HPDE6-E6E7 (cell line): ENCODE data around the gene IL17RB.

Experiments used
- DNase-seq: peaks from one replicate; pipeline ENCODE4 v3.0.0; 2011; ENCODE audit warnings: missing footprints; ENCODE audit errors: extremely low spot score

Gene IL17RB, protein sequence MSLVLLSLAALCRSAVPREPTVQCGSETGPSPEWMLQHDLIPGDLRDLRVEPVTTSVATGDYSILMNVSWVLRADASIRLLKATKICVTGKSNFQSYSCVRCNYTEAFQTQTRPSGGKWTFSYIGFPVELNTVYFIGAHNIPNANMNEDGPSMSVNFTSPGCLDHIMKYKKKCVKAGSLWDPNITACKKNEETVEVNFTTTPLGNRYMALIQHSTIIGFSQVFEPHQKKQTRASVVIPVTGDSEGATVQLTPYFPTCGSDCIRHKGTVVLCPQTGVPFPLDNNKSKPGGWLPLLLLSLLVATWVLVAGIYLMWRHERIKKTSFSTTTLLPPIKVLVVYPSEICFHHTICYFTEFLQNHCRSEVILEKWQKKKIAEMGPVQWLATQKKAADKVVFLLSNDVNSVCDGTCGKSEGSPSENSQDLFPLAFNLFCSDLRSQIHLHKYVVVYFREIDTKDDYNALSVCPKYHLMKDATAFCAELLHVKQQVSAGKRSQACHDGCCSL

DNA sequence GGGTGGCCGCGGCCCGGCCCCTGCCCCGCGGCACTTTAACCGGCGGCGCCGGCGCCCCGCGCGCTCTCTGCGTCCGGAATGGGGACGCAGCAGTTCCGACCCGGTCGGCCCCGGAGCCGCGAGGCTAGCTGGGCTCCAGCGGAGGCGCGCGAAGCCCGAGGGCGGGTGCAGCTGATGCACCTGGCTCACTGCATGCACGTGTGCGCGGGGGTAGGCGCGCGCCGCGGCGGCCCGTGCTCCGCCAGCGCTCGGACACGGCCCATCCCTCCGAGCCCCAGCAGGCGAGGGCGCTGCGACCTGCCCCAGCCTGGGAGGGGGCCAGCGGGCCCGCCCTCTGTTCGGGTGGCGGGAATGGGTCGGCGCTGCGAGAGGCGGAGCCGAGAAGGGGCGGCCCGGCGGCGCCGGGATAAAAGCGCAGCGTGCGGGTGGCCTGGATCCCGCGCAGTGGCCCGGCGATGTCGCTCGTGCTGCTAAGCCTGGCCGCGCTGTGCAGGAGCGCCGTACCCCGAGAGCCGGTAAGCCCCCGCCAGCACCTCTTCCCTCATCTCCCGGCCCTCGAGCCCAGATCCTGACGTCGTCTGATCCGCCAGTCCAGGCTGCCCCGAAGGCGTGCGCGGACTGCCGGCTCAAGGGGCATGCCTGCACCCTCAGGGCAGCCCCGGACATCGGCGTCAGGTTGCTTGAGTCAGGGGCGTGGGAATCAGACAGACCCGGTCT lies at the start of gene IL17RB, which contains the start of gene CHDH:
Gene IL17RB, plus strand, starts transcription at position 435 of the 717 bp plus-strand sequence. Its CDS starts 21 bp downstream, at position 456.
Gene CHDH, minus strand, starts transcription at position 286 of the 717 bp plus-strand sequence. CDS start 22,411 bp downstream, outside the sequence.
- peak; percentile 3 for DNase-seq

DNA sequence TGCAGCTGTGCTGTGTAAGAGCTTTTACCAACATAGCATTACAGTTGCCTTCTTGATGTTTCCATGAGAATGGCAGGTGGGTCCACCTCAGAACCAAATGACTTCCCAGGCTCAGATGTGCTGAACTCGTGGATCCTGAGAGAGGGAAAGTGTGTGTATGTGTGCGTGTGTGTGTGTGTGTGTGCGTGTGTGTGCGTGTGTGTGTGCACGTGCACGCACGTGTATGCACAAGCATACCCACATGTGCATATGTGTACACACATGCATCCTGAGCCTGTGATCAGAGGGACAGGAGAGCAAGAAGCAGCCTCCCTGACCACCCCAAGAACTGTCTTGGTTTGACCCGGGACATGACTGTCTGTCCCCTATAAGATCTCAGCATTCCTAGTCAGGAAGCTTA lies 48.2 kb upstream of the IL17RB start:
- DNase-seq = no peak

DNA sequence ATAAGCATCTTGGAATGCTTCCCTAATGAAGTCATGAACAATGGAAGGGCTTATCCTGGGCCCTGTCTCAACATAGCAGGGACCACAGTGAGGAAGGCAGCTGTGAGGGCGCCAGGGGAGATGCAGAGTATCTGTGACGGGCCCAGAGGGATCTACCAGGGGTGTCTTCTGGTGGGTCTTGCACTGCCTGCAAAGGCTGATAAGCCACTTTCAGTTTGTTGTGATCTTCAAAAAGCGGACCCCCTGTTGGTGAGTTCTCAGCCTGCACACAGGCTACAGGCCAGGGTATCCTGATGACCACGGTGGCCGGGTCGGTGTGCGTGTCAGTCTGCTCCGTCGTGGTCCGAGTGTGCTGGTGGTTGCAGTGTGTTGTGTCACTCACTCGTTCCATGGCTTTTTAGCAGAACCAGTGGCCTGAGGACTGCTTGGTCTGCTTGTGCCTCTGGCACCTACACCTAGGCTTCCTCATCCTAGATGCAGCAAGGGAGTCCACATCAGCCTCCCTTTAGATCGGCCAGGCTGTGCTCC lies 47.0 kb upstream of the IL17RB start:
- DNase-seq = no peak

DNA sequence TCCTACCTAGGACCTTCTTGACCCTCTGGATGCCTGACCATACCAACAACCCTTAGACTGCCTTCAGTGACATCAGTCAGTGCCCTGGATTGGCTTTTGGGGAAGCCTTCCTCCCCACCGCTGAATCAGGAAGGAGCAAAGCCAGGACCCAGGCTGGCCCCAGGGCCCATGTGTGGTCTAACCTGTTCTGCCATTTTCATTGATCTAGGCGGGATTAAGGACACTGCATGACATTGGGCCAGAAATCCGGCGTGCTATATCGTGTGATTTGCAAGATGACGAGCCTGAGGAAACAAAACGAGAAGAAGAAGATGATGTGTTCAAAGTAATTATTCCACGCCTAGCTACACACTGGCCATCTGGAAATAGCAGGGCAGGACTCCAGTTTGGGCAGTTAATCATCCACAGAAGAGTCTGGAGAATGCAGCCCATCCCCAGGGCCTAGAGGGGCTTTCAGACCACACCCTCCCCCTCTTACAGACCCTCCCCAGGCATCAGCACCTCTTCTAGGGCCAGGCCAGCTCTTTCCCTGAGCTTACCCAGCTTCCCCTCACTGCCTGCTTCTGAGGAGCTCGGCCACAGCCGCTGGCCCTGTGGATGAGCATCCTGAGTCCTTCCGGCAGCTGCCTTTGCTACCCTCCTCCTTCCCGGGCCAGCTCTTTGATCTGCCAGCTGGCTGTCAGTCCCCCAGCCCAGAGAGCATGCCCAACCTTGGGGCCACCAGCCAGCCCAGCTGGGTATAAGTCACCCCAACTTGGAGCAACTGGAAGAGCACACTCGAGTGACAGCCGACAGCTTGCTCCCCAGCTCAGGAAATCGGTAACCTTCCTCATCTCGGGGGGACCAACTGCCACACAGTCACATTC lies 46.1 kb upstream of the IL17RB start:
- no peak for DNase-seq

DNA sequence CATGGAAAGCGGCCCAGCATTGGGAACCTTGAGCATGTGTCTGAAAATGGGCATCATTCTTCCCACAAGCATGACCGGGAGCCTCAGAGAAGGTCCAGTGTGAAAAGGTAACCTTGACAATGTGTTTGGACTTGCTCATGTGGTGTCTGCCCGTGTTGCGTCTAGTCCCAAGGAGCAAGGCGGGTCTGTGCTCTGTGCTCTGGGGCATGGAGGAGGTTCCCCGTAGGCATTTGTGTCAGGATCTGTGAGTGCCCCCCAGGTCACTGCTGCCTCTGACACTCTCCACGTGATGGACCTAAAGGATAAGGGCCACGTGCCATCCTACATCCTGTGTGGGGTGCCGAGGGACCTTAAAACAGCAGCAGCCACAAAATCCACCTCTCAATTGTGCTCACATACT lies 45.0 kb upstream of the IL17RB start:
- DNase-seq = no peak

DNA sequence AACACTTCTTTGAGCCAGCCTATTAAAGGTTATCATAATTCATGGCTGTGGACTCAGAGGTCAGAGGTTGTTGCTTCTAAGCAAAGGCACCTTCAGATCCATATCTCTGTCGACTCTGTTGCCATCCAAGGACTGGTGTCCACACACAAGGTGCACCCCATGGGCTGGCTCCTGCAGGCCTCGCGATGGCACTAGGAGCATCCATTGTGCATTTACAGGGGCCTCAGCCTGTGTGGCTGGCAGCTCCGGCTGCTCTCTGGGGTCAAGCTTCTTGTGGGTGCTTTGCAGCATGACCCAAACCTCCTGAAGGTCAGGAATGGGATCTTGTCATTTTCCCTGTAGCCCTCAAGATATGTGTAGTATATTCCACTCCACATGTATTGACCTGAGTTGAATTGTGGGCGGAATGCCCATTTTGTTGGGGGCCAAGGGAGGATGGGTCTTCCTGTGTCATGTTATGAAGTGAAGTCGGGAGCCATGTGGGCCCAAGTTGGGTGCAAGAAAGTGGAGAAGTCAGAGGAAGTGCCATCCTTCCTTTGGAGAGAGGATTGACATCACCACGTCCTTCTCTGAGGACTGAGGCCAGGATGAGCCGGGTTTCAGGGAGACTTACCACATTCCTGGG lies 44.0 kb upstream of the IL17RB start:
- DNase-seq = no peak

DNA sequence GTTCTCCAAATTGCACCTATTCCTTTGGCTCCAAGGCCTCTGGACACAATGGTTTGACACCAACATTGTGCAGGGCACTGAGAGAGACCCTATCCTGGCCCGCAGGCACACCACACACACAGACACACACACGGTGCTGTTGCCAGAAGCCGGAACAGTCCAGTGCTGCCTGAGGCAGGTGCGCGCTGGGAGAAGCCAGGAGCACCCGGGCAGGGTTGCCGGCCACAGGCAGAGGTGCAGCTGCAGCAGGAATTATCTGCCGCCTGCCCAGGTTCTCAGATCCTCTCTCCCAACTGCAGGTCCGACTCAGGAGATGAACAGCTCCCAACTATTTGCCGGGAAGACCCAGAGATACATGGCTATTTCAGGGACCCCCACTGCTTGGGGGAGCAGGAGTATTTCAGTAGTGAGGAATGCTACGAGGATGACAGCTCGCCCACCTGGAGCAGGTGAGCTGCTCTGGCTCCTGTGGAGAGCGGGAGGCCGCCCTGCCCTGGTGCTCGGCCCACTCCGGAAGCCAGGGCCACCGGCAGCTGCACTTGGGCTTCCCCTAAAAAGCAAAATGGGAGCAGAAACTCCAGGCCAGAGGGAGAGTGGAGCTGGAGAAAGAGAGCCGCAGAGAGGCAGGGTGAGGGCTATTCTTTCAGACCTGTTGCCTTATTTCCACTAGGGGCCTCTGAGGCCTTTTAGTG lies 43.1 kb upstream of the IL17RB start:
- no peak for DNase-seq

DNA sequence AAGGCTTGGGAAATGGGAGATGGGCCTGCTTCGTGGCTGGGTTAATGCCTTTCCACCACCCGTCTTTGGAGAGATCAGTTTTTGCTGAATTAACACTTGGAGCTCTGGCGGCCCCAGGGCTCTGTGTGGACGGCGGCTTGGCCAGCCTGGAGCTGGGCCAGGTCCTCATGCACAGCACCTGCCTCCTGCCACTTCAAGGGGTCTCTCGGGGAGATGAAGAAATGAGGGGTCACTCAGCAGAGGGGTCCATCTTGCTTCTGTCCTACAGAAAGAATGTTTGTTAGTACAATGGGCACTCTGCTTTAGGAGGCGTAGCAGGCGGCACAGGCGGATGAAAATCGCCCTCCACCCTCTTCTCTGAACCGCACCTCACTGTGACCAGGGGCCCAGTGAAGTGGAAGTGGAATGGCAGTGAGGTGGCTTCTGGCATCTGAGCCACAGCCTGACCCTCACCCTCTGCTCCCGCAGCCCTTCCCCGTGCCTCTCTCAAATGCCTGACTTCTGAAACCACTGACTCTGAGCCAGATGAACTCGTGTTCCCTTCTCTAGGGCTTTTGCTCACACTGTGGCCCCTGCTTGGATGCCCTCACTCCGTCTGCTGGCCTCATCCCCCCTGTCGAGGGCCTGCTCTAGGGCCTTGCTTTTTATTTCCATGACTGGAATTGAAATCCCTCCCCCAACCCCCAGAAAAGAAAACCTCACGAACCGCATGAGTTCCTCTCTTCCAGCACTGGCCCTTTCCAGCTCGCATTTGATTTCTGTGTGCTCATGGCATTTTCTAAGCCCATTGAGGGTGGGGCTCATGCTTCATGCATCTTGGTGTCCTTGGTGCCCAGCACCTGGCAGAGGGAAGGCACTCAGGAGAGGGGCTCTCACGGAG lies 42.3 kb upstream of the IL17RB start:
- DNase-seq = no peak

DNA sequence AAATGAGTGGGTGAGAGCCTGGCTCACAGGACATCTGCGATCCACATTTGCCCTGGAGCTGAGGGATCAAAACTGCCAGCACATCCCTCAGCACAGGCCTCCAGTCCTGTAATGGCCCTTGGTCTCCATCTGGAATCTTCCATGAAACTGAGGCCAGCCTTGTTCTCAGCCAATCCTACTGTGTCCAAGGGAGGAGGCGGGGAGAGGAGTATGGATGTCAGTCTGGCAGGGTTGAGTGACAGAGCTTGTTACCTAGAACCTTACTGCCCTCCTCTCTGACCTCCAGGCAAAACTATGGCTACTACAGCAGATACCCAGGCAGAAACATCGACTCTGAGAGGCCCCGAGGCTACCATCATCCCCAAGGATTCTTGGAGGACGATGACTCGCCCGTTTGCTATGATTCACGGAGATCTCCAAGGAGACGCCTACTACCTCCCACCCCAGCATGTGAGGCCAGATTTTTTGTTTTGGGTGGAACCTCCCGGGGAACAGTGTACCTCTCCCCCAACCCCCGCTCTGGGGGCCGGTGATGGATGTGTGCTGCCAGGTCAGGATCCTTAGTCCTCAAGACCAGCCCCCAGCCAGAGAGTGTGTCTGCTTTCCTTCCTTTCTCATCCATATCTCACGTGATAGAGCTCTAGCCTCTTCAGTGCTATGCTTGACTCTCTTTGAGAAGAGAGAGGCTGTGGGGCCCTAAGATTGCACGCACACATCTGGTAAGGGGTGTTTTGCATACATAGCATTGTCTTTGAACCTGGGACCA lies 41.5 kb upstream of the IL17RB start:
- DNase-seq = peak; percentile 11

DNA sequence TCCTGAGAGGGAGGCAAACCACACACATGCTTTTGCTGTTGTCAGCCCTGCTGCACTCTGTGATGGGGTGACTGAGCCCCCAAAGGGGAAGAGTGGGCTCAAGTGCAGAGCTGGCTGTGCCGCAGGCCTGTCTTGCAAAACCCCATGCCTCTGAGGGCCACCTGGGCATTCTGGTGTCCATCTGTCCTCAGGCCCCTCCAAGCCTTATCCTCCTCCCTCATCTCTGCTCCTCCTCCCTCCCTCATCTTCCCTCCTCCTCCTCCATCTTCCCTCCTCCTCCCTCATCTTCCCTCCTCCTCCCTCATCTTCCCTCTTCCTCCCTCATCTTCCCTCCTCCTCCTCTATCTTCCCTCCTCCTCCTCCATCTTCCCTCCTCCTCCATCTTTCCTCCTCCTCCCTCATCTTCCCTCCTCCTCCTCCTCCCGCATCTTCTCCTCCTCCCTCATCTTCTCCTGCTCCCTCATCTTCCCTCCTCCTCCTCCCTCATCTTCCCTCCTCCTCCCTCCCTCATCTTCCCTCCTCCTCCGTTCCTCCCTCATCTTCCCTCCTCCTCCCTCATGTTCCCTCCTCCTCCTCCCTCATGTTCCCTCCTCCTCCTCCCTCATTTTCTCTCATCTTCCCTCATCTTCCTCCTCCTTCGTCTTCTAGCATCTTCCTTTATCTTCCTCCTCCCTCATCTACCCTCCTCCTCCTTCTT lies 40.8 kb upstream of the IL17RB start:
- DNase-seq = no peak

DNA sequence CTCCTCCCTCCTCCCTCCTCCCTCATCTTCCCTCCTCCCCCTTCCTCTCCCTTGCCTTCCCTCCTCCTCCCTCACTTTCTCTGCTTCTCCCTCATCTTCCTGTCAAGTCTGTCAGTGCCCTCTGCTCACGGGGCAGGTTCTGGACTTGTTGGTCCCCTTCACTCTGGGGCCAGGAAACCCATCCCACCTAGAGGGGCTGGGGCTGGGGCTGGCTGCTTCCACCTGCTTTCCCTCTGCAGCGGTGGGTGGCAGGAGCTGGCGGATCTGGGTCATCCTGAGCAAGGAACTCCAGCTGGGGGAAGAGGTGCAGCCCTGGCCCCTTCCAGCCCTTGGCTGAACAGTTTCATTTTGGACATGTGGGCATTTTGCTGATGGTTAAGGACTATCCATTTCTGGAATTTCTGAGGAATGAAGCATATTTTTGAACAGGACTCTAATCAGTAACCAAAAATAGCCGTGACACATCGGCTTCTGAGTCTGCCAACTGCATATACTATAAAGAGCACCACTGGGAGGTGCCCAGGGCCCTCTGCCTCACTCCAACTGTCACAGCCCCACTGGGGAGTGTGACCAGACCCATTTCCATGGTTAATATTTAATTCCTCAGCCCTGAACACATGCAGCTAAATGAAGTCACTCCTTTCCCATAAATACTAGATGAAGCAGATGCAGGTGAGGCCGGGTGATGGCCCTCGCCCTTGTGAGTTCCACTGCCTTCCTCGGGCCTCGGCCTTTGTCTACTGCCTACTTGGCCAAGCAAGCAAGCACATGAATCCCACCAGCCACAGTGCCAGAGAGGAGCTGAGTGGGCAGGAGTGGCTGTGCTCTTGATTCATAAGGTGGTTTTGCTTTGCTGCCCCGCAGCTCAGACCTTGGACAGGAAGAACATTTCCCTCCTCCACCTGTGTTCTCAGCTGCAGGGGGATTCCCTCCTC lies 39.9 kb upstream of the IL17RB start:
- DNase-seq = no peak

DNA sequence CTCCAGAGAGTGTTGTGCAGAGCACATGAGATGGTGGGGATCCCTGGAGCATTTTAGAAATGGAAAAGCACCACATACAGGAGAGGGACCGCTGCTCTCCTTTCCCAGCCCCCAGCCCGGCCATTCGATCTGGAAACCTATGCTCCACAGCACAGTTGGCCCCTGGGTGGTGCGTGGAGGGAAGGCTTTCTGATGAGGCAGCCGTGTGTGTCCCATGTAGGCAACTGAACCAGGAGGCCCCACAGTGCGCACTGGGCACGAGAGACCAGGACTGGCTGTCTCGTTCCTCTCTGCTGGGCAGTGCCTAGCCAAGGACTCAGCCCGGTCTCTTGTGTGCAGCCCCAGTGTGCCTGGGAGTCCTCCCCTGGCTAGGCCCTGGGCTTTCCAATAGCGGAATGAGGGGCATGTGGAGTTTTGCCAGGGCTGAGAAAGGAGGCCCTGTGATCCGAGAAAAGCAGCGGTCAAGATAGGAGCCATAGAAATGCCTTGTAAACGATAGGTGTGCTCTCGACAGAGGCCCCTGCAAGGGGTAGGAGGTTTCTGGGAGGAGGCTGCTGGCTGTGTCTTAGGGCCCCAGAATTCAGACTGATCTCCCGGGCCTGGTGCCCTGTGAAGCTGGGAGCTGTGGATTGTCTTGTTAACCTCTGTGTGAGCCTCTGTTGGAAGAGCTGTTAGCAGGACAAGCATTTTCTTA lies 39.1 kb upstream of the IL17RB start:
- no peak for DNase-seq

DNA sequence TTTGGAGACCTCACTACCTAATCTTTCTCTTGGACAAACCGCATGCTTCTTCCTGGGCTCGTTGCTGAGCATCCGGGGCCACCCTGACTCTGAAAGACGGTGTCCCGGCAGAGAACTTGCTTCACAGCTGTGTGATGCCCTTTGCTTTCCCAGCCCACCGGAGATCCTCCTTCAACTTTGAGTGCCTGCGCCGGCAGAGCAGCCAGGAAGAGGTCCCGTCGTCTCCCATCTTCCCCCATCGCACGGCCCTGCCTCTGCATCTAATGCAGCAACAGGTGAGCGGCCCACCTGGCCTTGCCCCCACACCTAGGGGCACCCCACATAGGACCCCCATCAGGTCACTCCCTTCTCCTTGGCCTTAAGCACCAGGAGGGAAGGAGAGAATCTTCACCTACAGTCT lies 37.9 kb upstream of the IL17RB start:
- DNase-seq = no peak

DNA sequence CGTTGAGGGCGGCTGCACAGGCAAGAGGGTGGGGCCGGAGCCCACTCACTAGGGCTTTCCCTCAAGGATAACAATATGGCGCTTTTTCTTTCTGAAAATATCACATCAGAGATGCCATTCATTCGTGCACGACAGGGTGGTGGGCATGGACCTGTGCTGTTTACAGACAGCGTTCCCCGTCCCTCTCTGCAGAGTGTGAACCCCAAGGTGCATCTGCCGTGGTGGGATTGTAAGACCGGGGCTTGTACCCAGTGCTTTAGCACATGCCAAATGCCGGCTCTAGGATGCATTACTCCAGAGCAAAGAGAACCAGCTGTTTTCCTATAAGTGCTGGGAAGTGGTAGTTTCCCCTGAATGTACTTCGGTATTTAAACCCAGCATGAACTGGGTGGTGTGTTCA lies 37.1 kb upstream of the IL17RB start:
- DNase-seq = no peak

DNA sequence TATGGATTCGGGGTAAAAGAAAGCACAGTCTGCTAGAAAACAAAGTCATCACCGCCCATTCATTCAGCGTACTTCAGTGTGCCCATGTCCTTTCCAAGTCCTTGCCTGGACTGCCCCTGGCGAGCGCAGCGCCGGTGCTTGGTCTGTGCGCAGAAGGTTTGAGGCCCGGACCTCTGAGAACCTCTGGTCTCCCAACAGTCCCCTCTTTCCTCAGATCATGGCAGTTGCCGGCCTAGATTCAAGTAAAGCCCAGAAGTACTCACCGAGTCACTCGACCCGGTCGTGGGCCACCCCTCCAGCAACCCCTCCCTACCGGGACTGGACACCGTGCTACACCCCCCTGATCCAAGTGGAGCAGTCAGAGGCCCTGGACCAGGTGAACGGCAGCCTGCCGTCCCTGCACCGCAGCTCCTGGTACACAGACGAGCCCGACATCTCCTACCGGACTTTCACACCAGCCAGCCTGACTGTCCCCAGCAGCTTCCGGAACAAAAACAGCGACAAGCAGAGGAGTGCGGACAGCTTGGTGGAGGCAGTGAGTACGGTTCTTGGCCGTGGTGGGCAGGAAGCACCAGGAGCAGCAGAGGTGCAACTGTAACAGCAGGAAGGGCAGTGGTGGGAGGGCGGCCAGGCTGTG lies 36.5 kb upstream of the IL17RB start:
- DNase-seq = no peak
